ENCODE data around the gene TBC1D25.
A peak's percentile ranks its signal among the peaks of the same experiment; 100 is the strongest.

The TBC1D25 gene

GRCh38 chrX:48560681-48561080 lies 21.2 kb downstream of the TBC1D25 start:
- no peak for DNase-seq (ENCODE audit: low spot score)

DNA sequence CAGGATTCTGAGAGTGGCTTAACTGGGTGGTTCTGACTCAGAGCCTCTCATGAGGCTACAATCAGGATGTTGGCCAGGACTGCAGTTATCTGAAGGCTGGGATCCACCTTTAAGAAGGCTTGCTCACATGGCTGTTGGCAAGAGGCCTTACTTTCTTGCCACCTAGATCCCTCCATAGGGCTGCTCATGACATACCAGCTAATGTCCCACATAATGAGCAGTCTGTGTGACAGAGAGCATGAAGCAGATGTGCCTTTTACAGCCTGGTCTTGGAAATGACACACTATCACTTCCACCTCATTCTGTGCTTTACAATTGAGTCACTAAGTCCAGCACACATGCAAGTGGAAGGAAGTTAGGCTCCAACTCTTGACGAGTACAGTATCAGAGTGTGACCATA lies 30.4 kb downstream of the TBC1D25 start:
- DNase-seq (ENCODE audit: low spot score): no peak

DNA sequence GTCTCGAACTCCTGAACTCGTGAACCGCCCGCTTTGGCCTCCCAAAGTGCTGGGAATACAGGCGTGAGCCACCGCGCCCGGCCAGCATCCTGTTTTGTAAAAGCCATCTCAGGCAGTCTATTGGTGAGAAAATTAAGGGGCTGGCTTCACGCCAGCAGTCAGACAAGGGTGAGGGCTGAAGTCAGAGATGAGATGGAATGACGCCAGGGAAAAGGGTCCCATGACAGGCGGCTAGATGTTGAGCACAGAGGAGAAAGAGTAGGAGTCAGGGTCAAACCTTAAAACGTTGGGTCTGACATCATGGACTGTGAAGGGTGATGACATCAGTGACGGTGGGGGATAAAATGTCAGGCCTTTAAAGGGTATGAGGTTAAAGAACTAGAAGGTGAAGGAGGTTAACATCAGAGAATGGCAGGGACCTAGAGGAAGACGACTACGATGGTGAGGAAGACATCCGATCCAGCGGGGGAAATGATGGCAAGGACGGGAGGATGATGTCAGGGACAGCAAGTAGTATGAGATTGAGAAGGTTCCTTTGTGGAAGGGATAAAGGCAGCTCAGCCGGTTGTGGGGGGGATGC lies 34.3 kb downstream of the TBC1D25 start:
- no peak for DNase-seq (ENCODE audit: low spot score)

DNA sequence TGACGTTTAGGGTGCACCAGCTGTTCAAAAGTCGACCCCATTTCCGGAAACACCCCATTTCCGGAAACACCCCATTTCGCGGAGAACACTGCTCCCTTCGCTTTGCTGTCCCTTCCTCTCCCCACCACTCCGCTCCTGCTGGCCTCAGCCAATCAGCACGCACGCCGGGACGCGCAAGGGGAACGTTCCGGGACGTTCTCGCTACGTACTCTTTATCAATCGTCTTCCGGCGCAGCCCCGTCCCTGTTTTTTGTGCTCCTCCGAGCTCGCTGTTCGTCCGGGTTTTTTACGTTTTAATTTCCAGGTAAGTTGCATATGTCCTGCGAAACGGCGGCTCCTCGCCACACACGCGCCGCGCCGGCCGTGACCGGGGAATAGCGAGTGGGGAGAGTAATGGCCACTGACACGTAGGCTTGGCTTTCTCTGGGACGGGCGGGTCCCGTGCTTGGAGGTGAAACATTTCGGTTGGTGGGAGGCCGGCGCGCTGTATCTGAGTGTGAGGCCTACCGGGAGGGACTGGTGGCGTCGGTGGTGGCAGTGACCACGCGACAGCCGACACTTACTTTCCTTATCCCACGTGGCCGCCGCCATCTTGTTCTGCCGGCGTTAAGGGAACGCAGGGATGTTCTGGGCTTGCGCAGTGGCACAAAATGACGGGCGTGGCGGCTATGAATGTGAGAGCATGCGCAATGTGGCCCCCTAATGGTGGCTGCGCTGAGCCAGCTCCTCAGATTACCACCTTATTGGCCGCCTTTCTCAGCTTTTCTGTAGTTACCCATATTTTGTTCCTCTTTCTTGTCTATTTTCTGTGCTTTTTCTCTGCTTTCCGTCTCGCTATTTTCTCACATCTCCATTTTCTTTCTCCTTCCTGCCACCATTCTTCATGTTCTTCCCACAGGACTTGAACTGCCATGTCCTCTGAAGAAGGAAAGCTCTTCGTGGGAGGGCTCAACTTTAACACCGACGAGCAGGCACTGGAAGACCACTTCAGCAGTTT lies 35.1 kb downstream of the TBC1D25 start, which contains the start of gene RBM3:
TSS of gene RBM3 (plus strand) at position 215 of the 997 bp plus-strand sequence. CDS start at position 912, 697 bp downstream.
- peak; percentile 94 for DNase-seq (ENCODE audit: low spot score)

- no peak for DNase-seq (ENCODE audit: low spot score)
These were observed 36.1 kb downstream of the TBC1D25 start for GRCh38 chrX:48575642-48576041.

DNA sequence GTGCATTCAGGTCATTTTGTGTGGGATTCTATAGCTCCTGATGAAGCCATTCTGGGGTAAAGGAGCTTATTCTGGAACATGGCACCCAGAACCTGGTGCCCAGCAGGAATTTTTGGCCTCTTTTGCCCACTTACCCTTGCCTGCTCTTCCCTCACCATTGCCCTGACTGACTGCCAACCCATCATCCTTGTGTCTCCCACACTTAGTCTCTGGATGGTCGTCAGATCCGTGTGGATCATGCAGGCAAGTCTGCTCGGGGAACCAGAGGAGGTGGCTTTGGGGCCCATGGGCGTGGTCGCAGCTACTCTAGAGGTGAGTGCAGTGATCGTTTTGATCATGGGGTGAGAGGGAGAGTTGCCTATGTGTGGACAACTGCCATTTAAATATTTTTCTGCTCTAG lies 36.6 kb downstream of the TBC1D25 start:
- no peak for DNase-seq (ENCODE audit: low spot score)

DNA sequence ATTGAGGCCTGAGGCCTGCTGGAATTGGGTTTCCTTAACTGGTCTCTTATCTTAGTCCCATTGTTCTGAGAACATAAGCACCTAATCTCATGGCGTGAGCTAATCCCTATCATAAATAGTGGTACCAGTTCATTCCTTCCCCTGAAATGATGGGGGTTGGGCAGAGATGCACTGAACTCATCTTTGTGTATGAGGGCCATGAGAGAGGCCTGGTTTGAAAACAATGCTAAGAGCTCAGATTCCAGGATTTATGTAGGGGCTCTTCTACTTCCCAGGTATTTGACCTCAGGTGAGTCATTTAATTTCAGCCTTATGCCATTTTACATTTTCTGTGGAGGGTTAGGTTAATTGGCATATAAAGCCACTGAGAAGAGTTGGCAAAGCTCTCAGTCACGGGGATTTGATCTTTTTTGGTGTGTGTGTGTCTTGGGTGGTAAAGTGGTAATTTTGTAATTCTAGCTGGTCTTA lies 39.2 kb downstream of the TBC1D25 start:
- DNase-seq (ENCODE audit: low spot score): peak; percentile 22

DNA sequence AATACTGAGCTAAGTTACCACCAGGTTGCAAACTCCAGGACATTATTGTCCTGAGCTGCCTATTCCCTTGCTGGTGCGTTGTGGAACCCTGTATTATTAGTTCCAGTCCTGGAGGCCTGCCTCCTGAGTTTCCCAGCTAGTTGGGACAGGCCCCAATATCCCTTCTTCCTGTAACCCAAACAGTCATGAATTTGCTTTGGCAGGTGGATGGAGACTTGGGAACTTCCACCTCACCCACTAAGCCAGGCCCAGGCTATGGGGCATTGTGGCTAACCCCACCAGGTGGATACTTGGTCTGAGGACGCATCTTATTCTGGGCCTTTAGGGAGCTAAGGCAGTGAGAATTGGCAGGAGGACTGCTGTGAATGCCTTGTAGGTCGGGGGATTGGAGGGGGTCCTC lies 39.7 kb downstream of the TBC1D25 start:
- no peak for DNase-seq (ENCODE audit: low spot score)

GRCh38 chrX:48580662-48581061 lies 41.1 kb downstream of the TBC1D25 start:
- no peak for DNase-seq (ENCODE audit: low spot score)

DNA sequence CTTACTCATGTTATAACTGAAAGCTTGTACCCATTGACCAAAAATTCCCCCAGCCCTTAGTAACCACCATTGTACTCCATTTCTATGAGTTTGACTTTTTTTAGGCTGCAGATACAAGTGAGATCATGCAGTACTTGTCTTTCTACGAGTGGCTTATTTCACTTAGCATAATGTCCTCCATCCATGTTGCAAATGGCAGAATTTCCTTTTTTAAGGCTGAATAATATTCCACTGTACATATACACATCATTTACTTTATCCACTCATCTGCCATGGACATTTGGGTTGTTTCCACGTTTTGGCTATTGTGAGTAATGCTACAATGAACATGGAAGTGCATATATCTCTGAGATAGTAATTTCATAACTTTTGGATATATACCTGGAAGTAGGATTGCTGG lies 45.2 kb downstream of the TBC1D25 start:
- DNase-seq (ENCODE audit: low spot score): no peak

GRCh38 chrX:48589482-48590162 lies 50.1 kb downstream of the TBC1D25 start:
- no peak for DNase-seq (ENCODE audit: low spot score)

- DNase-seq (ENCODE audit: low spot score): no peak
These were observed 50.9 kb downstream of the TBC1D25 start for GRCh38 chrX:48590203-48591103.

- DNase-seq (ENCODE audit: low spot score): no peak
These were observed 51.8 kb downstream of the TBC1D25 start for GRCh38 chrX:48591255-48591791.

GRCh38 chrX:48592971-48593370 lies 53.5 kb downstream of the TBC1D25 start:
- no peak for DNase-seq (ENCODE audit: low spot score)

- DNase-seq (ENCODE audit: low spot score): no peak
These were observed 56.4 kb downstream of the TBC1D25 start for GRCh38 chrX:48595929-48596328.

DNA sequence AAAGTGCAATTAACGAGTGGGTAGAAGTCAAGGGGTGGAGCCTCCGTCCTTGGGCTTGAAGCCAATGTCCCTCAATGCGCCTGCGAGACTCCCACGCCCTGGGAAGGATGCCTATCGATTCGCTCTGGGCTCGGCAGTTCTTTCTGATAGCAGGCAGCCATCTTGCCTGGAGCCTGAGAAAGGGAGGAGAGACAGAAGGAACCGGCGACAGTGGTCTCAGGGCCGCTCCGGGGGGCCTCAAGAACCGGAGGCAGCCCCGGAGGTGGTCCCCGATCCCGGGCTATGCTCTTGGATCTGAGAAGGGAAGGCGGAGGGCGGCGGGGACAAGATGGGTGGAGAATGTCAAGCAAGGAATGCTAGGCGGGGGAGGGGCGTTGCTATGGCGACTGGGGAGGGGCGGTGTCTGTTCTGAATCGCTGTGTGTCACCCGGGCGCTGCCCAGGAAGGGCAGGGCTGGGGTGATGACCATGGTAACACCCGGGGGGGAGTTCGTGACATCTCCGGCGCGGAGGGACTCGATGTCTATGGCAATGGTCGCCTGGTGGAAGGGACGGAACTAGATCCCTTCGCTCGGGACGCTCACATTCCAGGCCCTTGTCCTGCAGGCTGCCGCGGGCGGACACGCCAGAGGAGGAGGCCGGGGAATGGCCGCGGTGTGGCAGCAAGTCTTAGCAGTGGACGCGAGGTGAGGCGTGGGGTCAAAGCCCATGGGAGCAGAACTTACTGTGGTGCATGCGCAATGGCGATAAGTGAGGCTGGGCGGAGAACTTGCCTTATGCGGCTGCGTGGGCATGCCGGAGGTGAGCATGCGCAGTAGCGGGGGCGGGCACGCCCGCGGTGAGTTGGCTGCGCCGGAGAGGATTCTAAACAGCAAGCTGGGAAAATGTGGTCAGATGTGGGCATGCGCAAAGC lies 58.1 kb downstream of the TBC1D25 start, which contains the start of gene WDR13:
TSS of gene WDR13 (plus strand) at position 140 of the 912 bp plus-strand sequence. CDS start at position 645, 505 bp downstream.
- peak; percentile 89 for DNase-seq (ENCODE audit: low spot score)

DNA sequence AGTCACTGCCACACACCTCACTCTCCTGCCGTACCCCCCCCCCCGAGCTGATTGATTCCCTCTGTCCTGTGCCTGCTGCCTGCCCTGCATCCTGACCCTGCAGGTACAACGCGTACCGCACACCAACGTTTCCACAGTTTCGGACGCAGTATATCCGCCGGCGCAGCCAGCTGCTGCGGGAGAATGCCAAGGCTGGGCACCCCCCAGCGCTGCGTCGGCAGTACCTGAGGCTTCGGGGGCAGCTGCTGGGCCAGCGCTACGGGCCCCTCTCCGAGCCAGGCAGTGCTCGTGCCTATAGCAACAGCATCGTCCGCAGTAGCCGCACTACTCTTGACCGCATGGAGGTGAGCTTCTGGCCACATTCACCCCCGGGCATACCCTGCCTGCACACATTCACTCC lies 59.1 kb downstream of the TBC1D25 start:
- no peak for DNase-seq (ENCODE audit: low spot score)

DNA sequence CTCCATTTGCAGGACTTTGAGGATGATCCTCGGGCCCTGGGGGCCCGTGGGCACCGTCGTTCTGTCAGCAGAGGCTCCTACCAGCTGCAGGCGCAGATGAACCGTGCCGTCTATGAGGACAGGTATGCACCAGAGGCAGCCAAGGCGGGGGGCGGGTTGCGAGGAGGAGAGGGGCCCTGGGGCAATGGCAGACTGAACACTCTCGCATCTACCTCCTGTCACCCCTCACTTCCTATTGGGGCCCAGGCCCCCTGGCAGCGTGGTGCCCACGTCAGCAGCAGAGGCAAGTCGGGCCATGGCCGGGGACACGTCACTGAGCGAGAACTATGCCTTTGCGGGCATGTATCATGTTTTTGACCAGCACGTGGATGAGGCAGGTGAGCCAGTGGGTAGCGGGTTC lies 59.8 kb downstream of the TBC1D25 start:
- DNase-seq (ENCODE audit: low spot score): no peak

DNA sequence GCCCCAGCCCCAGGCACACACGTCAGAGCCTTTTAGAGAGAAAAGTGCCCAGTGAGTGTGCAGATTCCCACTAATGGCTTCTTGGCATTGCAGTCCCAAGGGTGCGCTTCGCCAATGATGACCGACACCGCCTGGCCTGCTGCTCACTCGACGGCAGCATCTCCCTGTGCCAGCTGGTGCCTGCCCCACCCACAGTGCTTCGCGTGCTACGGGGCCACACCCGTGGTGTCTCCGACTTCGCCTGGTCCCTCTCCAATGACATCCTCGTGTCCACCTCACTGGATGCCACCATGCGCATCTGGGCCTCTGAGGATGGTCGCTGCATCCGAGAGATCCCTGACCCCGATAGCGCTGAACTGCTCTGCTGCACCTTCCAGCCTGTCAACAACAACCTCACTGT lies 60.7 kb downstream of the TBC1D25 start:
- DNase-seq (ENCODE audit: low spot score): no peak

Data from NAMALWA (cell line).